ENCODE measurements around the gene DMAC2.
"Not testable (repeated sequence)": the region's sequence is repeated elsewhere in the genome, so short reads cannot be mapped to it uniquely, and the experiment has no call there.

DMAC2 gene

GRCh38 chr19:41422456-41422855 is 17.3 kb downstream of the DMAC2 start:
- no peak for DNase-seq

GRCh38 chr19:41421973-41422372 is 17.7 kb downstream of the DMAC2 start:
- no peak for DNase-seq

GRCh38 chr19:41421314-41421713 is 18.4 kb downstream of the DMAC2 start:
- no peak for DNase-seq

GRCh38 chr19:41420101-41420880 is 19.4 kb downstream of the DMAC2 start:
- DNase-seq = peak in 1 of 2 donors; percentile 28

GRCh38 chr19:41416194-41416674 is 23.5 kb downstream of the DMAC2 start:
- no peak for DNase-seq

GRCh38 chr19:41415154-41415571 is 24.5 kb downstream of the DMAC2 start:
- DNase-seq = no peak

- no peak for DNase-seq
Measured at GRCh38 chr19:41414461-41414860, 25.3 kb downstream of the DMAC2 start.

- DNase-seq = no peak
Measured at GRCh38 chr19:41413947-41414346, 25.8 kb downstream of the DMAC2 start.

- DNase-seq = no peak
Measured at GRCh38 chr19:41412953-41413352, 26.8 kb downstream of the DMAC2 start.

GRCh38 chr19:41411968-41412265 is 27.8 kb downstream of the DMAC2 start:
- DNase-seq = no peak

- no peak for DNase-seq
Measured at GRCh38 chr19:41411100-41411967, 28.4 kb downstream of the DMAC2 start.

- DNase-seq = no peak
Measured at GRCh38 chr19:41410336-41411054, 29.2 kb downstream of the DMAC2 start.

- no peak for DNase-seq
Measured at GRCh38 chr19:41409288-41409687, 30.4 kb downstream of the DMAC2 start.

GRCh38 chr19:41408846-41409245 is 30.9 kb downstream of the DMAC2 start:
- not testable (repeated sequence) for DNase-seq

- no peak for DNase-seq
Measured at GRCh38 chr19:41408256-41408655, 31.5 kb downstream of the DMAC2 start.

- DNase-seq = no peak
Measured at GRCh38 chr19:41407271-41407670, 32.4 kb downstream of the DMAC2 start.

GRCh38 chr19:41405776-41406175 is 33.9 kb downstream of the DMAC2 start:
- no peak for DNase-seq

GRCh38 chr19:41403181-41403970 is 36.3 kb downstream of the DMAC2 start:
- no peak for DNase-seq

- DNase-seq = no peak
Measured at GRCh38 chr19:41402010-41402409, 37.7 kb downstream of the DMAC2 start.

- no peak for DNase-seq
Measured at GRCh38 chr19:41401483-41401882, 38.2 kb downstream of the DMAC2 start.

- DNase-seq = no peak
Measured at GRCh38 chr19:41399525-41399924, 40.2 kb downstream of the DMAC2 start.

- no peak for DNase-seq
Measured at GRCh38 chr19:41399091-41399490, 40.6 kb downstream of the DMAC2 start.

GRCh38 chr19:41398598-41398997 is 41.1 kb downstream of the DMAC2 start:
- DNase-seq = no peak

Measured in CD4-positive, alpha-beta T cell treated with Interferon alpha-2 for 1 hour (primary cell).